Cardiac fibroblast (primary cell): ENCODE data around the gene SRPRA.
A peak's percentile ranks its signal among the peaks of the same experiment; 100 is the strongest.

Experiments
- DNase-seq, 2 donors: peaks; one replicate each; pipeline versions ENCODE4 v3.0.0 to v3.0.0-alpha.2; 2010; ENCODE audit warnings: low read depth in 2 of 2
- H3K4me3 ChIP-seq, 2 donors: replicated peaks in 1 of 2; 1 replicate in 1 of 2; 2 replicates in 1 of 2; pipeline ENCODE4 v1.5.1; 2011; ENCODE audit warnings: low read depth in 2 of 2, low read length in 2 of 2, mild to moderate bottlenecking in 2 of 2, moderate library complexity in 1 of 2
- CTCF ChIP-seq: IDR thresholded peaks from one replicate; pipeline ENCODE4 v1.5.1; 2011; ENCODE audit warnings: low read depth, mild to moderate bottlenecking, low read length, inconsistent platforms

Gene SRPRA

GRCh38 chr11:126268708-126269579, at the start of gene SRPRA, which contains the start of gene FOXRED1:
Gene SRPRA (minus strand): TSS chr11:126268895. CDS start chr11:126268804, 91 bp downstream.
Gene FOXRED1 (plus strand): TSS chr11:126269154. CDS start chr11:126269207, 53 bp downstream.
- peak within 1 kb of the TSS; percentile 84 to 98 for H3K4me3 ChIP-seq
- TF ChIP-seq CTCF, result no peak
- DNase-seq, result peak; percentile 99 to 100

GRCh38 chr11:126317756-126318573, 49.3 kb upstream of the SRPRA start:
- H3K4me3 ChIP-seq, result peak overlapping the region in 1 of 2 donors; percentile 5
- TF ChIP-seq CTCF, result no peak
- peak; percentile 86 to 87 for DNase-seq

- no peak overlapping the region for H3K4me3 ChIP-seq
- DNase-seq, result peak in 1 of 2 donors; percentile 18
- no peak for TF ChIP-seq CTCF
These were observed 48.7 kb upstream of the SRPRA start for GRCh38 chr11:126317432-126317755.

- H3K4me3 ChIP-seq, result no peak overlapping the region
- TF ChIP-seq CTCF, result no peak
- DNase-seq, result no peak
These were observed 45.1 kb upstream of the SRPRA start for GRCh38 chr11:126313826-126314225.

- DNase-seq, result no peak
- TF ChIP-seq CTCF, result no peak
These were observed 44.3 kb upstream of the SRPRA start for GRCh38 chr11:126312961-126313360.

GRCh38 chr11:126311401-126312291, 43.0 kb upstream of the SRPRA start:
- no peak overlapping the region for H3K4me3 ChIP-seq
- TF ChIP-seq CTCF, result no peak
- no peak for DNase-seq

More at GRCh38 chr11:126312961-126313360, 44.3 kb upstream of the SRPRA start:
- H3K4me3 ChIP-seq, result no peak overlapping the region
